ENCODE results near the gene PLXNA2. TPM values are rescaled to one million over a fixed set of nuclear protein-coding genes. Genes with fewer than 3 reads are reported as not detected.

Gene PLXNA2
- polyA plus RNA-seq, 2 of the 4 experiments (the other 2 are of a cell fraction), result 0.36 to 0.87 TPM

- no peak overlapping the region for H3K27ac ChIP-seq
- H3K4me1 ChIP-seq, result no peaks in the 10 kb centered on the region
- H3K9me3 ChIP-seq, result no peaks in the 10 kb centered on the region
- H3K4me3 ChIP-seq, result no peak overlapping the region
- FAIRE-seq (no peak), ATAC-seq (no peak), DNase-seq (ENCODE audit: low read depth in 1 of 2, low spot score in 1 of 2) (no peak)
- 64% methylated on average over 5 of the region's 5 CpGs for WGBS (ENCODE audit: missing lambda C conversion rate)
- ChIA-PET POLR2A (no interaction called here), CTCF (interaction anchor here (0.6 to 26.1 kb wide), 6 partner anchors 11 to 96 kb away, joined by 3 to 417 read pairs (median 4); partner anchors contain the start of gene PLXNA2)
- no peak overlapping the region for H3K4me2 ChIP-seq
- no peak for TF ChIP-seq FOSB (CRISPR knock-in tag; IDR thresholded peaks at IDR 0.05)
- no peak for TF ChIP-seq RAD21 (conservative IDR thresholded peaks at IDR 0.05 in 1 of 2, IDR thresholded peaks at IDR 0.05 in 1 of 2)
- TF ChIP-seq SMC3 (IDR thresholded peaks at IDR 0.05), result no peak
- no peak for TF ChIP-seq SREBF2 (IDR thresholded peaks at IDR 0.05)
- TF ChIP-seq NR3C1 (IDR thresholded peaks at IDR 0.05), result no peak
- TF ChIP-seq USF2 (IDR thresholded peaks at IDR 0.05), result no peak
- no peak for TF ChIP-seq KDM1A (IDR thresholded peaks at IDR 0.05; ENCODE audit: low read depth)
- TF ChIP-seq JUN (IDR thresholded peaks at IDR 0.05), result no peak
- TF ChIP-seq ZSCAN20 (CRISPR knock-in tag; IDR thresholded peaks at IDR 0.05), result no peak
- TF ChIP-seq CHD4 (IDR thresholded peaks at IDR 0.05; ENCODE audit: borderline replicate concordance), result no peak
- no peak for TF ChIP-seq EHF (CRISPR knock-in tag; IDR thresholded peaks at IDR 0.05)
- no peak for TF ChIP-seq HOXB13 (CRISPR knock-in tag; IDR thresholded peaks at IDR 0.05; ENCODE audit: low read depth)
- TF ChIP-seq RARB (CRISPR knock-in tag; IDR thresholded peaks at IDR 0.05), result no peak
- TF ChIP-seq E2F6 (IDR thresholded peaks at IDR 0.05; ENCODE audit: borderline replicate concordance, low read depth), result no peak
Observed at GRCh38 chr1:208142590-208143382, 101.4 kb downstream of the PLXNA2 start.

GRCh38 chr1:208141610-208142192, 102.5 kb downstream of the PLXNA2 start:
- TF ChIP-seq MAX (IDR thresholded peaks at IDR 0.05), result no peak
- no peak for TF ChIP-seq GATA3 (IDR thresholded peaks at IDR 0.05; ENCODE audit: borderline replicate concordance)
- TF ChIP-seq MYC (IDR thresholded peaks at IDR 0.05; ENCODE audit: borderline replicate concordance, low read length), result no peak
- TF ChIP-seq FOXS1 (CRISPR knock-in tag; IDR thresholded peaks at IDR 0.05), result no peak
- no peak for TF ChIP-seq ZFP36 (IDR thresholded peaks at IDR 0.05; ENCODE audit: borderline replicate concordance, partially characterized antibody)
- TF ChIP-seq JUNB (IDR thresholded peaks at IDR 0.05), result no peak
- TF ChIP-seq NPAS2 (CRISPR knock-in tag; IDR thresholded peaks at IDR 0.05; ENCODE audit: borderline replicate concordance), result no peak
- no peak for TF ChIP-seq ELK1 (IDR thresholded peaks at IDR 0.05; ENCODE audit: low read depth, low read length)
- TF ChIP-seq RAD21 (conservative IDR thresholded peaks at IDR 0.05 in 1 of 2, IDR thresholded peaks at IDR 0.05 in 1 of 2), result no peak
- no peak for TF ChIP-seq CHD2 (IDR thresholded peaks at IDR 0.05; ENCODE audit: low read length, partially characterized antibody)
- TF ChIP-seq MAZ (IDR thresholded peaks at IDR 0.05; ENCODE audit: borderline replicate concordance, low read depth, low read length), result no peak
- no peak for TF ChIP-seq ESRRA (IDR thresholded peaks at IDR 0.05; ENCODE audit: borderline replicate concordance, low read length)
- Histone ChIP-seq H3K4me3 (no peak overlapping the region), H3K4me2 (no peak overlapping the region), H3K27ac (no peak overlapping the region), H3K9me3 (no peaks in the 10 kb centered on the region), H3K4me1 (no peaks in the 10 kb centered on the region)
- ChIA-PET POLR2A (no interaction called here), CTCF (interaction anchor here (0.7 to 26.1 kb wide), 5 partner anchors 10 to 120 kb away, joined by 3 to 417 read pairs (median 3); partner anchors contain the start of gene PLXNA2)
- DNase-seq (ENCODE audit: low read depth in 1 of 2, low spot score in 1 of 2) (no peak), ATAC-seq (0 out of 6 replicates have a peak, but pooled peaks of 1 of the 2 experiments have one; percentile 24), FAIRE-seq (no peak)
- 87% methylated on average over 5 of the region's 5 CpGs for WGBS (ENCODE audit: missing lambda C conversion rate)
